Measurements from ENCODE around the gene AP1S1. TPM values are rescaled to one million over a fixed set of nuclear protein-coding genes. Genes with fewer than 3 reads are reported as not detected.

Gene AP1S1
- total RNA-seq, 1 donor from 2014 or later: 19.2 TPM

DNA sequence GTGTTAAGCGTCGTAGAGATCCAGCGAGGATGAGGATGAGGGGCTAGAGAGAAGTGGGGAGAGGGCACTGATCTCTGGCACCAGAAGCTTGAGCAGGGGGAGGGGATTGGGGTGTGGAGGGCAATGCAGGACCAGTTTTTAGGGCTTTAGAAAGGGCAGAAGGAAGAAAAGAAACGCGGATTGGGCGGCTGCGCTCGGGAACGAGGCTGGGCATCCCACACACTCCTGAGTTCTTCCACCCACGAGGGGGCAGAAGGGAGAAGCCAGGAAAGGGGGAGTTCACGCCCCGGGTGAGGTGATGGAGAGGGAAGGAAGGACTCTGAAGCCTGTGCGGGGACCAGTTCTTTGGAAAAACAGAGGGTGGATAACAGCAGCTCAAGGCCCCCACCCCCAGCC lies 17.2 kb downstream of the AP1S1 start:
- no peak for TF ChIP-seq CTCF (IDR thresholded peaks at IDR 0.05)
- ATAC-seq (ENCODE audit: low read depth): no peak
- CTCF ChIA-PET: interaction anchor here (1.7 to 2.8 kb wide), 2 partner anchors 21 to 27 kb away, joined by 10 to 11 read pairs; no protein-coding TSS in a partner anchor

DNA sequence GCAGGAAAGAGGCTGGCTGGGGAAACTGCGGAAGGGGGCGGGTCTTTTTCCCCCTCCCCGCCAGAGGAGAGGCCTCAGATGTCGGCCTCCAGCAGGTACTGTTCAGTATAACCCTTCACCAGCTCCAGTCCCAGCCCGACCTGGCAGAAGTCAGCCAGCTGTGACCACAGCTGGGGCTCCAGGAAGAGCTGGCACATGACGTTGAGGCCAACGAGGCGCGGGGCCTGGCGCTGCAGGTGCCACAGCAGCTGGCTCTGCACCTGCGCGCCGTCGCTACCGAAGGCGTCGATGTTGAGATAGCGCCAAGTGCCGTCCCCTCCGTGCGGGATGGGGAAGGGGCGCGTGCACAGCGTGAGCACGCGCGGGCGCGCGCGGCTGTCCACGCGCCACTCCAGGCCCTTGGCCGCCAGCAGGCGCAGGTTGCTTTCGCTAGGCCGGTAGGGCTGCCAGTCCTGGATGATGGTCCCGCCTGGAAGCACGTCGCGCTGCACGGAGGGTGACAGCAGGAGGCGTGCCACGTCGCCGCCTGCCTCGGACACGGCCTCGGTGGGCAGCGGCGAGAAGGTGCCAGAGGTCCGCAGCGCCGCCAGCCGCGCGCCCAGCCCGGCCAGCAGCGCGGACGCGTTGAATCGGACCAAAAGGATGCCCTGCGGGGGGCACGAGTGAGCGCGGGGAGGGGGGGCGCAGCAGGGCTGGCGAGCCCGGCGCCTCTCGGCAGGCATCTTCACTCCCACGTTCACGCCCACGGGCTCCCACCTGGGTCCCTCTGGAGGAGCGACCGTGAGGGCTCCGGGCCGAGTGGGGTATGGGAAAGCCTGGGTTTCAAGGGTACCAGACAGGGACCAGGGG lies 18.0 kb downstream of the AP1S1 start:
- no peak for TF ChIP-seq CTCF (IDR thresholded peaks at IDR 0.05)
- Mint-ChIP-seq H3K4me3 (no peak overlapping the region), H3K36me3 (ENCODE audit: low read depth) (no peaks in the 10 kb centered on the region), H3K27ac (no peak overlapping the region), H3K27me3 (peaks cover 73% of the 10 kb centered on the region), H3K9me3 (no peaks in the 10 kb centered on the region), H3K4me1 (peaks cover 49% of the 10 kb centered on the region)
- CTCF ChIA-PET: interaction anchor here (2.8 kb wide), 1 partner anchor 21 kb away, joined by 11 read pairs; no protein-coding TSS in a partner anchor
- intact Hi-C loops (cut with micrococcal nuclease): loop anchor here (2.0 kb wide), 1 partner anchor 73 kb away; the partner anchor contains the start of gene FIS1
- DNase-seq: peak; percentile 26
- ATAC-seq (ENCODE audit: low read depth): peak; percentile 18
- POLR2A ChIA-PET: interaction anchor here (0.9 to 1.3 kb wide), 2 partner anchors 9 to 30 kb away, joined by 3 read pairs; no protein-coding TSS in a partner anchor

More for the DNA sequence above, 17.2 kb downstream of the AP1S1 start:
- intact Hi-C loops (cut with micrococcal nuclease): no loop called here
- H3K4me3 Mint-ChIP-seq: no peak overlapping the region
- peaks cover 70% of the 10 kb centered on the region for H3K27me3 Mint-ChIP-seq
- no peaks in the 10 kb centered on the region for H3K9me3 Mint-ChIP-seq
- no peaks in the 10 kb centered on the region for H3K36me3 Mint-ChIP-seq (ENCODE audit: low read depth)
- POLR2A ChIA-PET: interaction anchor here (0.9 to 1.3 kb wide), 2 partner anchors 8 to 29 kb away, joined by 3 read pairs; no protein-coding TSS in a partner anchor
- H3K27ac Mint-ChIP-seq: peak overlapping the region; percentile 38
- DNase-seq: no peak
- H3K4me1 Mint-ChIP-seq: peaks cover 55% of the 10 kb centered on the region

- intact Hi-C loops (cut with micrococcal nuclease): loop anchor here (2.0 kb wide), 1 partner anchor 72 kb away; the partner anchor contains the start of gene FIS1
- Mint-ChIP-seq H3K27me3 (peaks cover 73% of the 10 kb centered on the region), H3K36me3 (ENCODE audit: low read depth) (no peaks in the 10 kb centered on the region), H3K9me3 (no peaks in the 10 kb centered on the region), H3K4me1 (peaks cover 49% of the 10 kb centered on the region), H3K27ac (no peak overlapping the region), H3K4me3 (no peak overlapping the region)
- ATAC-seq (ENCODE audit: low read depth) (no peak), DNase-seq (no peak)
- POLR2A ChIA-PET: interaction anchor here (0.5 to 1.3 kb wide), 2 partner anchors 9 to 12 kb away, joined by 4 to 11 read pairs; no protein-coding TSS in a partner anchor
- CTCF ChIA-PET: interaction anchor here (0.8 to 1.3 kb wide), 3 partner anchors 19 to 30 kb away, joined by 3 to 6 read pairs (median 3); no protein-coding TSS in a partner anchor
- TF ChIP-seq CTCF (IDR thresholded peaks at IDR 0.05): no peak
These were observed 18.8 kb downstream of the AP1S1 start for GRCh38 chr7:101172854-101173751.

GRCh38 chr7:101173752-101174244 lies 19.5 kb downstream of the AP1S1 start:
- ChIA-PET CTCF (interaction anchor here (0.8 to 1.3 kb wide), 3 partner anchors 19 to 30 kb away, joined by 3 to 6 read pairs (median 3); no protein-coding TSS in a partner anchor), POLR2A (interaction anchor here (0.5 to 1.3 kb wide), 3 partner anchors 10 to 50 kb away, joined by 4 to 11 read pairs (median 4); no protein-coding TSS in a partner anchor)
- ATAC-seq (ENCODE audit: low read depth): peak; percentile 53
- H3K9me3 Mint-ChIP-seq: no peaks in the 10 kb centered on the region
- peak; percentile 46 for DNase-seq
- no peak for TF ChIP-seq CTCF (IDR thresholded peaks at IDR 0.05)
- peak overlapping the region; percentile 8 for H3K4me3 Mint-ChIP-seq
- intact Hi-C loops (cut with micrococcal nuclease): loop anchor here (2.0 kb wide), 1 partner anchor 71 kb away; the partner anchor contains the start of gene FIS1
- H3K27me3 Mint-ChIP-seq: peaks cover 71% of the 10 kb centered on the region
- no peaks in the 10 kb centered on the region for H3K36me3 Mint-ChIP-seq (ENCODE audit: low read depth)
- peaks cover 48% of the 10 kb centered on the region for H3K4me1 Mint-ChIP-seq
- no peak overlapping the region for H3K27ac Mint-ChIP-seq

Measured in activated B cell treated with CpG ODN at 0.5 μM for 24 hours (primary cell).